Endometrium (tissue), 2 donors: ENCODE measurements around the gene FTSJ1.
"Not testable (repeated sequence)": the region's sequence is repeated elsewhere in the genome, so short reads cannot be mapped to it uniquely, and the experiment has no call there.

ENCODE experiments used
- FAIRE-seq: peaks from 2 replicates; lab custom pipeline; 2012; peaks lifted over from hg19 to GRCh38; lab: Jason Lieb, UNC
- donor health status: control.
- donor health status: control.

The FTSJ1 gene, protein sequence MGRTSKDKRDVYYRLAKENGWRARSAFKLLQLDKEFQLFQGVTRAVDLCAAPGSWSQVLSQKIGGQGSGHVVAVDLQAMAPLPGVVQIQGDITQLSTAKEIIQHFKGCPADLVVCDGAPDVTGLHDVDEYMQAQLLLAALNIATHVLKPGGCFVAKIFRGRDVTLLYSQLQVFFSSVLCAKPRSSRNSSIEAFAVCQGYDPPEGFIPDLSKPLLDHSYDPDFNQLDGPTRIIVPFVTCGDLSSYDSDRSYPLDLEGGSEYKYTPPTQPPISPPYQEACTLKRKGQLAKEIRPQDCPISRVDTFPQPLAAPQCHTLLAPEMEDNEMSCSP

DNA sequence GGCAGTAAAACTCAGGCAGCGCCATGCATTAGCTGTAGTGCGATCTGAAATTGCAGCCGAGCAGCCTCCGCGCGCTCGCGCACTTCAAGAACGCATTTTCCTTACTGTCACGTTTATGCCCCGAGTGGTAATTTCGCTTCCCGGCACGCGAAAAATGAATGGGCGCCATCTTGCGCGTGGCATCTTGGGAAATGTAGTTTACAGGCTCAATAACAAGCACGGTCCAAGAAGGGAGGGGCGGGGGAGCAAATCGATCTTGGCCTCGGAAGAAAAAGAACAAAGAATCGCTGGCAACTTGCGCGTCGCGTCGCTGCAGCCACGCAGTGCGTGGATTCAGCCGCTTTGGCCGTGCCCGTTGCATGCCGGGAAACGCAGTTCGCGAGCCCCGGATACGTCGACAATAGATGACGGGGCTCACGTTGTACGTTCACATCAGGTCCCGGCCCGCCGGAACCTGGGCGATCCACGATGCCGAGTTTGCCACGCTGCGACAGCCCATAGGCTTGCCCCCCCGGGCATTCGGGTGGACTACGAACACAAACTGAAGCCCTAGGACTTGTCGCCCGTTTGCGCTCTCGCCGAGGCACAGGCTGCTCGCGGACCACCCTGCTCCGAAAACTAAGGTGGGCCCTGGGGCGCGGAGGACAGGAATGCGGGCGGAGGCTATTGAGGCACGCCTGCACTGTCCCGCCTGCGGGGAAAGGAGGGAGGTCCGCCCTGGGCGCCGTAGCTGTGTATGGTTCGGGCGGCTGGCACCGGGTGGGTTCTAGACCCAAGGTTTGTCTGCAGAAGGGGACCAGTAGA lies at the start of gene FTSJ1:
FTSJ1 (plus strand) TSS at position 426 of the 804 bp plus-strand sequence. CDS start 1,849 bp downstream, outside the sequence.
- peak; percentile 65 for FAIRE-seq

- not testable (repeated sequence) for FAIRE-seq
Observed at GRCh38 chrX:48427027-48427716, 48.8 kb upstream of the FTSJ1 start.

- not testable (repeated sequence) for FAIRE-seq
Observed at GRCh38 chrX:48429606-48430005, 46.4 kb upstream of the FTSJ1 start.

DNA sequence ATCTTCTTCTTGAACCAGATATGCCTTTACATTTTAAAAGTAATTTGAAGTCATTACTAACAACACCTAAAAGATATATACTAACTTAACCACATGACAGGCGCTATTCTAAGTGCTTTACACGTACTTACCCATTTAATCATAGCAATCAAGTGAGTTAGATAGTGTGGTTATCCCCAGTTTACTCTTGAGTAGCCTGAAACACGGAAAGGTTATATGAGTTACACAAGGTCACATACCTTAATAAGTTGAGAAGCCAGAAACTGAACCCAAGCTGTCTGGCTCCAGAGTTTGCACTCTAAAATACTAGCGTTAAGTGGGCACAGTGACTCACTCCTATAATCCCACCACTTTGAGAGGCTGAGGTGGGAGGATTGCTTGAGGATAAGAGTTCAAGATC lies 45.8 kb upstream of the FTSJ1 start:
- not testable (repeated sequence) for FAIRE-seq

- FAIRE-seq, result not testable (repeated sequence)
Observed at GRCh38 chrX:48433713-48434112, 42.3 kb upstream of the FTSJ1 start.

DNA sequence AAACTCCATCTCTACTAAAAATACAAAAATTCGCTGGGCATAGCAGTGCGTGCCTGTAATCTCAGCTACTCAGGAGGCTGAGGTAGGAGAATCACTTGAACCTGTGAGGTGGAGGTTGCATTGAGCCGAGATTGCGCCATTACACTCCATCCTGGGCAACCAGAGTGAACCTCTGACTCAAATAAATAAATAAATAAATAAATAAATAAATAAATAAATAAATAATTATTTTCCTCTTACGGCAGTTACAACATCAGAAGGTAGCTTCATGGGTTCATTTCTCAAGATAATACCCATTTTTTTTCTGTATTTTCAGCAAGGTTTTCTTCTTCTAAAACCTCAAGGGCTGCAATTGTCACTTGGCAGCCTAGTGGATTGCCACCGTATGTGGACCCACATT lies 28.8 kb upstream of the FTSJ1 start:
- FAIRE-seq, result not testable (repeated sequence)

DNA sequence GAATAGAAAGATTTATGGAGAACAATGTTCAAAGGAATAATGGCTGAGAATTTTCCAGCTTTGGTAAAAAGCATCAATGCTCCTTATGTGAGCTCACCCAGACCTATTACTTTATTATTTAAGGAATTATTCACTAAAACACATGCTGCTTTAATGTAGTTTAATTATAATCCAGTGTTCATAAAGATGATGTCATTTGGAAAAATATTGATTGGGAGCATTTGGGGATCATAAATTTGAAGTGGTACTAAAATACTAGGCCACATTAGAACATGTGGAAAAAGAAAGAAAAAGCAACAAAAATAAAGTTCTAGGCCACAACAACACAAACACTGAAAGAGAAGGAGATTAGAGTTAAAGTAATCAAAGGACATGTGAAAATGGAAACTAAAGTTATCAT lies 25.9 kb upstream of the FTSJ1 start:
- FAIRE-seq, result no peak

GRCh38 chrX:48451708-48452107 lies 24.3 kb upstream of the FTSJ1 start:
- FAIRE-seq, result no peak

- FAIRE-seq, result no peak
Observed at GRCh38 chrX:48456628-48457331, 19.2 kb upstream of the FTSJ1 start.

GRCh38 chrX:48458711-48459110 lies 17.3 kb upstream of the FTSJ1 start:
- no peak for FAIRE-seq

- no peak for FAIRE-seq
Observed at GRCh38 chrX:48459483-48459882, 16.5 kb upstream of the FTSJ1 start.

GRCh38 chrX:48460031-48460430 lies 16.0 kb upstream of the FTSJ1 start:
- no peak for FAIRE-seq

DNA sequence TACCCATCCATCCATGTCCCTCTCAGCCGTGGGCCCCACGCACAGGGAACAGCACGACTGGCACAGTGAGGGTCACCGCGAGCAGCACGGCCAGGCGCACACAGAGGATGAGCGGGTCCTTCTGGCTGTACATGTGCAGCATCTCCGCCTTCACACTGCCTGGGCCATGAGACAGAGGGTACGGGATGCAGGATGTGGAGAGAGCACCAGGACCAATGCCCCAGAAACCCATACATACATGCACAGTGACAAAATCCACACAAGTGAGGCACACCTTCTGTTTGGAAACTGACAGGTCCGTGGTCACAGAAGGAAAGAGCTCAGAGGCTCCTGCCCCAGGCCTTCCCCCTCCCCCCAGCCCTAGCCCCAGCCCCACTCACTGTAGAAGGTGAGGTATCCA lies 15.4 kb upstream of the FTSJ1 start:
- FAIRE-seq, result no peak

DNA sequence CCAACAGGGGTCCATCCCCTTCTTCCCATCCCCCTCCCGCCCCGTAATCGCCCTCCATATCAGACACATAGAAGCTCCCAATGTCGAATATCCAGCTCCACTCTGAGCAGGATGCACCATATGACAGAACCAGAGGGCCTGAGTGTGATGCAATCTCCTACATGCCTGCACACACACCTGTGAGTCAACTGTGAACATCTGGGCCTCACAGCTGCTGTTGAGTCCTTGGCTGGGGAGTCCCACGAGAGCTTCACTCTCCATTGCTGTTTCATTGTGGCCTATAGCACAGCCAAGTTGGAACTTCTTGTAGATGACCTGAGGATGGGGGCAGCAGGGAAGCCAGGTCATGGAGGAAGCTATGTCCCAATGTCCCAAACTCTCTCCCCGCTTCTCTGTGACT lies 14.2 kb upstream of the FTSJ1 start:
- no peak for FAIRE-seq

GRCh38 chrX:48465336-48465933 lies 10.6 kb upstream of the FTSJ1 start:
- no peak for FAIRE-seq

DNA sequence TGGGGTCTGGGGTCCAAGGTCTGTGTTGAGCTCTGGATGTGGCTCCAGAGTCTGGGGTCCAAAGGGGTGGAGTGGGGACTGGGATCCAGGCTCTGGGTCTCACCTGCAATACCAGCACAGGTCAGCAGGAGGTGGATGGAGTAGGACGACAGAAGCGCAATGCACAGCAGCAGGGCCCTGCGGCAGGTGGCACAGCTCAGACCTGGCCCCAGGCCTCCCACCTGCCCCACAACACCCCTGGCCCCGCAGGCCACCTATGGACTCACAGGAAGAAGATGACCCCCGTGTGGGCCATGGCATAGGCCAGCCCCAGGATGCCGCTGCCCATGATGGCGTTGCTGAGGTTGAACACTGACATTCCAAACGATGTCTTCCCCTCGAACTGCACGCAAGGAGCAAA lies 9.3 kb upstream of the FTSJ1 start:
- no peak for FAIRE-seq

DNA sequence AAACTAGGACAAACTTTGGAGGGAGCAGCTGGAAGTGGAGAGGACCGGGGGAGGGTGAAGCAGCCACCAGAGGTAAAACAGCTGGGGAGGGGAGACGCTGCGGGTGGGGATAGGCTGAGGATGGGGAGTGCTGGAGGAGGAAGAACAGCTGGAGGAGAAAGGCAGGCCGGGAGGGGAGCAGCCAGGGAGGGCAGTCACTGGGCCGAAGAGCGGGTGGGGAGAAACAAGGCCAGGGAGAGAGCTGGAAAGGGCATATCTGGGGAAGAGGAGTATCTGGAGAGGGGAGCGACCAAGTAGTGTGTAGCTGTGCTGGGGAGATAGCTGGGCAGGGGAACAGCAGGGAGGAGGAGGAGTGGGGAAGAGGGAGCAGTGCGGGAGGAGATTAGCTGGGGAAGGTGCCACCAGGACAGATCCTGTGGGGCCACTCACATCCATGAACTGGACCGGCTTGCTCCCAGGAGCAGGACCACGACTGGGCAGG lies 8.7 kb upstream of the FTSJ1 start:
- no peak for FAIRE-seq

DNA sequence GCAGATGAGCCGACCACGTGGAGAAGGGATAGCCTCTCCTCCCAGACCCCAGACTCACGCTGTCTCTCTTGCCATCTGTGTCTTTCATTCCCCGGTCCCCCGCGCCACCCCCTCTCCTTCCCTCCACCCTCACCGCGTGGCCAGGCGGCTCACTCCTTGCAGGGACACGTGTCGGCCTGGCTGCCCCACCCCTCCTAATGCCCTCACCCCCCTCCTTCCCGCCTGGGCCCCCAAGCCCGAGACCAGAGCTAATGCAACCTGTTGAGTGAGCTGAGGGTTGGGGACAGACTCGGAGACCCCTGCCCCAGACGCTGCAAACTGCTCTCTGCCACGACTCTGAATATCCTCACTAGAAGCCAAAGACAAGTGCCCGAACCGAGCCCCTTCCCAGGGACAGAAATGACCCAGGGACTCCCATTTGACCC lies 7.7 kb upstream of the FTSJ1 start:
- no peak for FAIRE-seq

GRCh38 chrX:48468693-48469691 lies 7.0 kb upstream of the FTSJ1 start:
- FAIRE-seq, result no peak

DNA sequence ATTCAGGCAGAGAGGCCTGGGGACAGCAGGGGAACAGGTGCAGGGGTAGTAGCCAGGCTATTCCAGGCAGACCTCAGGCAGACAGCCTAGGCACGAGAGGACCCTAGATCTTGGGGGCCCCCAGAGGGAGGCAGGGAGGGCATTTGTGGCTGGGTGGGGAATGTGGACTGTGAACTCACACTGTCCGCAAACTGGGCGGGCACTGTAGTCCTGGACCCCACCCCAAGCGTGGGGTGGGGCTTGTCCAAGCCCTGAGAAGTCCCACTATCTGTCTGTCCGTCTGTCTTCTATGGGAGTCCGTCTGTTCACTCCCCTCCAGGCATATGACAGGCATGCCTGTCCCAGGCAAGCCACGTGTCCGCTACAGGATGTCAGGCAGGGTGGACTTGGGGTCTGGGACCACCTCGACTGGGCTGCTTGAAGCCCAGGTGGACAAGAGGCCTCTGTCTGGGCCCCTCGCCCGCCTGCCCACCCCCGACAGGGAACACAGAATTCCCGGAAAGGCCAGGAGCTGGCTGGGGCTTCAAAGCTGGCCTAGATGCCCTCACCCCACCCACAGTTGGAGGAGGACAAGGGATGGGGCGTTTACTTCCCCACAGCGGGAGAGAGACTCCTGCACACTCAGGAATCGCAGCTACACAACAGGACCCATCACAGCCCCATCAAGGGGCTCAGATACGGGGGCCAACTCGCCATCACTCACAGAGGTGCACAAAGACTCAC lies 5.7 kb upstream of the FTSJ1 start, which contains the start of gene SLC38A5:
SLC38A5 (minus strand) TSS at position 151 of the 723 bp plus-strand sequence. CDS start 2,336 bp downstream, outside the sequence.
- FAIRE-seq, result no peak
